ELR (cell line): ENCODE data around the gene CTBP1.

ENCODE experiments used
- DNase-seq: peaks from one replicate; pipeline ENCODE4 v3.0.0-alpha.2; 2015; ENCODE audit warnings: low read depth

The CTBP1 gene

DNA sequence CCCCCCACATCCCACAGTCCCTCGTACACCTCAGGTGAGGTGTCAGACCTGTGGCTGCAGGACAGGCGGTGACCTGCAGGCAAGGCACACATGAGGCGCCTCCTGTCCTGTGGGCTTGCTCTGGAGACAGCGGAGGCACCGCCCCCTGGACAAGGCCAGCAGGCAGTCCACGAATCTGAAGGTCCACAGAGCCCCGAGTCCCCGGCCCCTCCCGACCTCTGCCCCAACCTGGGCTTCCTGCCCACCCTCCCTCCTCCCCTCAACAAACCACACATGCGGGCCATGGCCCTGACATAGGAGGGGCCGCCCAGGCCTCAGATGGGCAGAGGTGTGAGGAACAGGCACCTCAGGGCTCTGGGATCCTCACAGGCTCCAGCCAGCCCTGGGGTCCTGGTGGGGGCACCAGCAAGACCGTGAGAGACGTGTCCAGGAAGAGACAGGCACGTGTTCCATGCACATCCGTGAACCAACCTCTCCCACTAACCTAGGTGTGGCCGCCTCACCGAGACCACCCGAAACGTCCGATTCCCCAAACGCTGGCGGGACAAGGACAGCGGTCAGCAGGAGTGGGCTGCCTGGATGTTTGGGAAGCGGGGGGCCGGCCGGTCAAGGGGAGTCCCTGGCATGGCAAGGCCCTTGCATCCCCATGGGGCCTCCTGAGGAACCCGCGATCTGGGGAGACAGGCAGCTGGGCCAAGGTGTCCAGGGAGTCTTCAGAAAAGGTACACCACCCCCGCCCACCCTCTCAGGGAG is 25.8 kb downstream of the CTBP1 start:
- no peak for DNase-seq

DNA sequence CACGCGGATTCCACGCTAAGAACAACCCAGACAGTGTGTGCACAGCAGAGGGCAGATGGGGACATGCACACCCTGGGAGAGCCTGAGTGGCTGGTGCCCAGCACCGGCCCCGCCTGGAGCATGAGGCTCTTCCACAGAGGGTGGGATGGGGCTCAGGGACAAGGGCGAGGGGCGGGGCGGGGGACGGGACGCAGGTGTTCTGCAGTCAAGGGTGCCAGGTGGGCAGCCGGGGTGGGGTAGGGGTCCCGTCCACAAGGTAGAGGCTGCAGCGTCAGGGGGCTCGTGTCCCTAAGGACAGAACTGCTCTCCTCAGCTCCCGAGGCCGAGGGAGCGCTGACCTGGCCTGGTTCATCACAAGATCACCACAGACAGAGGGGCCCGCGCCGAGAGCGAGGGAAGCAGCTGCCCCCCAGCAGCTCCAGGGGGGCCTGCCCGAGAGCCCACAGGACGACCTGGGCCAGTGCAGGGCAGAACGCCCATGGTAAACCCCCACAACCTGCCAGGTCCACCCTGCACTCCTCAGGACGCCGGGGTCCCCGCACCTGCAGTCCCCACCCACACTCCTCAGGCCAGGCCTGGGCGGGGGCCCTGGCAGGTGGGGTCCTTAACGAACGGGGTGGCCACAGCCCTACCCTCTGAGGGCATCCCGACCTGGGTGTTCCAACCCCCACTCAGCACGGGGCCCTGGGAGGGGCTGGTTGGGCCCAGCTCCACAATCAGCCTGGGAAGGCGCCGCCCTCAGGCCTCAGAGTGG is 26.7 kb downstream of the CTBP1 start:
- DNase-seq = no peak

DNA sequence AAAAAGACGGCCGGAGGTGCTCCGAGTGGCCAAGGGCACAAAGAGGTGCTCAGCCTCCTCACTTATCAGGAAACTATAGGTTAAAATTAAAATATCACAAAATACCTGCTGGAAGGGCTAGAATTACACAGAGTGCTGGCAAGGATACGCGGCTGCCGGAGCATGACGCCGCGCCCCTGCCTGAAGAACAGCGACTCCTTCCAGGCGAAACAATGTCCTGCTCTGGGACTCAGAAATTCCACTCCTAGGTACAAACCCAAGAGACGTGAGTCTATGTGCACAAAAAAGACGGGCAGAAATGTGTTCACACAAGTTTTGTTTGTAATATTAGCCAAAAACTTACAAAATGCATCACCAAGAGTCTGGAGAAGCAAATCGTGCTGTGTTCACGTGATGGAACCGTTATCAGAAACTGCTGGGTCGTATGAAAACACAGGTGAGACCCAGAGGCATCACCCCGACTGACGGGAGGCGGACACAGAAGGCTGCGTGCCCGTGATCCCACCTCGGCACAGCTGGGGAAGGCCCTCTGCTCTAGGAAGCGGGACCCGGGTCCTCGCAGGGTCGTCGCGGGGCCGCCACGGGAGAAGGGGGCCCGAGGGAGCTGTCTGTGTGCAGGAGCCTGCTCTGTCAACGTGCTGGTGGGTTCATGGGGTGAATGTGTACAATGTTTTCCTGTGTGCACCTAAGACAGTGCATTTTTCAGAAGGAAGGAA is 27.6 kb downstream of the CTBP1 start:
- DNase-seq = no peak

DNA sequence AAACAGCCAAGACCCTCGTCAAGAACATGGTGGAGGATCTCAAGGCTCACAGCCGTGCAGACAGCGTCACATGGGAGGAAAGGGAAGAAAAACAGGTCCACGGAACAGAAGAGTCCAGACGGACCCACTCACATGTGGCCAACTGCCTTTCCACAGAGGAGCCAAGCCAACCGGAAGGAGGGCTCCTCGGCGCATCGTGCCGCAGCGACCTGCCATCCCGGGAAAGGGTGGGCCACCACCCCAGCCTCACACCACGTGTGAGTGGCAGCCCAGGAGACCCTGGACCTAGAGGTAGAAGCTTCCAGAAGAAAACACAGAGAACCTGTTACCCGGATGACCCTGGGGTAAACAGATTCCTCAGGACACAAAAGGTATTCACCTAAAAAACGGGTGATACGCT is 28.4 kb downstream of the CTBP1 start:
- DNase-seq = no peak

DNA sequence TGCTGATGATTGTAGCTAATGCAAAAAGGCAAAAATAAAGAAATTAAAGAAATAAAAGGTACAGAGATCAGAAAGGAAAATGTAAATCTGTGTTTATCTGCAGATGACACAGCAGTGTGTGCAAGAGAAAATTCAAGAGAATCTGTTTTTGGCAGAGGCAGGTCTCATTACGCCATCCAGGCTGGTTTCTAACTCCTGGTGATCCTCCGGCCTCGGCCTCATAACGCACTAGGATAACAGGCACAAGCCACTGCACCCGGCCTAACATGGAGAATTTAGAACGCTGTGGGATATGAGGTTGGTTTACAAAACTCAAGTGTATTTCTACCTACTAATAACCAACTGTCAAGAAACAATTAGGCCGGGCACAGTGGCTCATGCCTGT is 29.4 kb downstream of the CTBP1 start:
- no peak for DNase-seq

DNA sequence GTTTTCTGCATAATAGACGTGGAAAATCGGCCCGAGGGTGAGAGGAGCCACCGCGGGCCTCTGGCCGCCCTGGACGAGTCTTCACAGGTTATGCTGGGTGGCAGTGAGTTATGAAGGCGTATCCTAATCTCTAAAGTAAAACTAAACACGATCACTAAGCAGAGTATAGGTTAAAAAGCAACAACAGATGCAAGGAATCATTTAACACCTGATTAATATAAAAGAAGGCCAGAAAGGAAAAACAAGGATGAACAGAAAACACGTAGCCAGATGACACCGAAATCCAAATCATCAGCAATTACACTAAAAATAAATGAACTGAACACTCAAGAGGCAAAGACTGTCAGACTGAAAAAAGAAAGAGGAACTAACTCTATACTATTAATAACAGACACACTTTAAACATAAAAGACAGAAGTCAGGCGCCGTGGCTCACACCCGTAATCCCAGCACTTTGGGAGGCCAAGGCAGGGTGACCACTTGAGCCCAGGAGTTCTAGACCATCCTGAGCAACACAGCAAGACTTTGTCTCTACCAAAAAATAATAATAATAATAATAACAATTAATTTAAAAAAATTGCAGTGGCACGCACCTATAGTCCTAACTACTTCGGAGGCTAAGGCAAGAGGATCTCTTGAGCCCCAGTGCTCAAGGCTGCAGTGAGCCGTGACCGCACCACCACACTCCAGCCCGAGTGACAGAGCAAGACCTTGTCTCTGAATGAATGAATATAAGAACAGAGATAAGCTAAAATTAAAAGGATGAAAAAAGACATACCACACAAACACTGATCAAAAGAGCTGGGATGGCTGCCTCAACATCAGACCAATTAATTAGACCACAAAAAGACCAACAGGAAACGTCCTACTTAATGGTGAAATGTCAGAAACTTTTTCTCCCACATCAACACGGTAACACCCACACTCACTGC is 30.0 kb downstream of the CTBP1 start:
- DNase-seq = no peak

DNA sequence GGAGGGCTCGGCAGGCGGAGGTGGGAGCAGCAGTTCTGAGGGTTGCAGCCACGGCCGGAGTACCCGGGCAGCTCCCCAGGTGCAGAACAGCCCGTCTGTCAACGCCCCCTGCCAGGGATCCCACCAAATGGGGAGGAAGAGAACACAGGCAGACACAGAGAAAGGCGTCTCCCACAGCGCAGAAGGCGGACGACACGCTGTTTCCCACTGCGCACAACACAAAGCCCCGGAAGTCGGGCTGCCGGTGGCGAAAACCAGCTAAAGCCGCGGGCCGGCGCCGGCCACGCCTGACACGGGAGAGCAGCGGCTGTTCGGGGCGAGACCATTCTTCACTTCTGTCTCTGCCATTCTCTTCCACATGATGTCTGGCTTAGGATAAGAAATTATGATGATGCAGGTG is 31.6 kb downstream of the CTBP1 start:
- no peak for DNase-seq

DNA sequence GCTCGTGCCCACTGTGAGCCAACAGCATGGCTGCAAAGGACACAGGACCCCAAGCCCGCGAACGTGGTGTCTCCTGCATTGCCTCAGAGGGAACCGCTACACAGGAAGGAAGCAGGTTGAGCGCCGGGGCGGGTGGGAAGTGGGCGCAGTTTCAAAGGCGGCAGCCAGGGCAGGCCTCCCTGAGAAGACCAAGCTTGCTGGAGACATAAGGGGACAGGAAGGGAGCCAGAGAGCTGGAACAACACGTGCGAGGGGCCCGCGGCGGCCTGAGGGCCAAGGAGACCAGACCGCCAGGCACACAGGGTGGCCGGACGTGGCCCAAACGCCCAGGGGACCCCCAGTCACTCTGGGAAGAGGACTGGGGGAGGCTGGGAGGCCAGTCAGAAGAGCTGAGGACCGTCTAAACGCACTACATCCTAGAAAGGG is 32.0 kb downstream of the CTBP1 start:
- no peak for DNase-seq

DNA sequence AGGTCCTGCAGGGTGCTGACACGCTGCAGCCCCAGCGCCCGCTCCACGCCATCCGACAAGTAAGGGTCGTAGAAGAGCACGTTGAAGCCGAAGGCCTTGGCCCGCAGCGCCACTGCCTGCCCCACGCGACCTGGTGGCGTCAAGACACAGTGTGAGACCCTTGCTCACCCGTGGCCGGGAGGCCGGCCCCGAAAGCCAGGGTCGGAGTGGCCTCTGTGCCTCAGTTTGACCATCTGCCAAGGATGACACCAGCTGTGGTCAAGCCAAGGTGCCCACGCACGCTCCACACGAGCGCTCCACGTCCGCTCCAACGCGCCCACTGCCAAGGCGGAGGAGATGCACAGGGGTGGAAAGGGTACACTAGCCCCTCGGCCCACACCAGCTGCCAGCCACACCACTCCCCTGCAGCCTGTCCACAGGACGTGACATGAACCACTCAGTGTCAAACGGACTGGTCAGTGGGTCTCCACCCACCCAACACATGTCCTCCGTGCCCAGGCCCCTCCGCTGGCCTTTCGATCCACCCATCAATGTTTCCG is 32.8 kb downstream of the CTBP1 start:
- DNase-seq = no peak

DNA sequence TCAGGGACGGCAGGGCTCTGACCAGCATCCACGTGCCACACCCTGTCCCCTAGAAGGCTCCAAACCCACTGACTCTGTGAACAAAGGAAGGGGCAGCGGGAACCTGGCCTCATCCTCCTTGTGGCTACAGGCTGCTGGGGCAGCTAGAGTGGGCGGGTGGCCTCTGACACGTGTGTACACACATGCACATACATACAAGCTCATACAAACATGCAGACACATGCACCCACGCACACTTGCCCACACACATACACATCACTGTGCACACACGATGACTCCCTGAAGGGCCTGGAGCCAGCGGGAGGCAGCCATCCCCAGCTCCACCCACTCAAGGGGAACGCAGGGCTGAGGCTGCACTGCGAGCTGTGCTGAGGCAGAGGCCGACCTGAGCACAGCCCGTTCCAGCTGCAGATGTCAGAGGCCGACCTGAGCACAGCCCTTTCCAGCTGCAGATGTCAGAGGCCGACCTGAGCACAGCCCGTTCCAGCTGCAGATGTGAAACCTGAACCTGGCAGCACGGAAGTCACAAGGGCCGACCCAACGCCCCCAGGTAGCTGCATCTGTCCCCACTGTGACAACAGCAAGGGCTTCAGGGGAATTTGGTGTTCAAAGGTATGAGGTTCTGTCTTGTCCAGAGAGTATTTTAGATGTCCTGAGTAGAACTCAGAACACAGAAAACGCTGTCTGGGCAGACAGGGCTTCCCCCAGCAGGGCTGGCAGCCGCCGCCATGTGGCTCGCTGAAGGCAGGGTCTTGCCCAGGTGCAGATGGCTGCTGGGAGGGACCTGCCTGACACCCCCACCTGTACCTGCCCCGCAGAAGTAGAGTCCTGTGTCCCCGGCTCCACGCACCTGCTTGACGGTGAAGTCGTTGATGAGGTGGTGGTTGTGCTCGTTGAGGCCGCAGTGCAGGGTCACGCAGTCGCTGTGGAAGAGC is 33.5 kb downstream of the CTBP1 start:
- DNase-seq = no peak

DNA sequence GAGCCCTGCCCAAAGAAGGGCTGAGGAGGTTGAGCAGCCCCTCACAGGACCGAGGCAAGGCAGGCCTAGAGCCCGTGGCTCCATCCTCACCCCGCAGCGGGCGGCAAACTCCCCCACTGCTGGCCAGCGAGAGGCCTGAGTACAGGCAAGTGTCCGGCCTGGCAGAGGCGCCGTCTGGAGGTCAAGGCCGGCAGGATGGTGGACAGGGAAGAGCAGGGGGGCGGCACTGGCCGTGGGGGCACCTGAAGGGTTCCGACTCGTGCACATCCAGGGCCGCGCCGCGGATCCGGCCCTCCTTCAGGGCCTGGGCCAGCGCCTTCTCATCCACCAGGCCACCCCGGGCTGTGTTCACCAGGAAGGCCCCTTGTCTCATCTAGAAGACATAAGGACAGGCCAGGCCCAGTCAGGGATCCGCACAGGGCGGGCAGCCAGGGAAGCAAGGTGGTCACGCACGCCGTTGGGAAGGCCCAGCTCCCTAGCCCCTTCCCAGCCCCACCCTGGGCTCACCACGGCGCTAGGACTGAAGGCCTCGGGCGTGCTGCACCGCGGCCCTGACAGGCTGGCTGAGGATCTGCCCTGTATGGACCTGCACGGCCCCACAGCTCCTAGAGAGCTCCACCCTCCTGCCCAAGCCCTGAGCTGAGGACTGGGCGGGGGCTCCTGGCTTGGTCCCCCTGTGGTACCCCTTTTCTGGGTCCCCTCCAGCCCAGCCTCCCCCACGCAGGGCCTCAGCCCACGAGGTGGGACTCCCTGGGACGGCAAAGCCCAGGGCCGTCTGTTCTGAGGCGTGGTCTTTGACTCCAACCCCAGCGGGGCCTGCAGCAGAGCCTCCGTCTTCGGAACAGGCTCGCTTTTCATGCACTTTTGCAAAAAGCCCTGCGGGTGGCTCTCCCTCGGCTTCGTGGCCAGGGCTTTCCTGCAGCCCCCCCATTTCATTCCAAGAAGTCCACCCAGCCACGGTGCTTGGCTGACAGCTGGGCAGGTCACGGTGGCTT is 34.5 kb downstream of the CTBP1 start:
- no peak for DNase-seq

DNA sequence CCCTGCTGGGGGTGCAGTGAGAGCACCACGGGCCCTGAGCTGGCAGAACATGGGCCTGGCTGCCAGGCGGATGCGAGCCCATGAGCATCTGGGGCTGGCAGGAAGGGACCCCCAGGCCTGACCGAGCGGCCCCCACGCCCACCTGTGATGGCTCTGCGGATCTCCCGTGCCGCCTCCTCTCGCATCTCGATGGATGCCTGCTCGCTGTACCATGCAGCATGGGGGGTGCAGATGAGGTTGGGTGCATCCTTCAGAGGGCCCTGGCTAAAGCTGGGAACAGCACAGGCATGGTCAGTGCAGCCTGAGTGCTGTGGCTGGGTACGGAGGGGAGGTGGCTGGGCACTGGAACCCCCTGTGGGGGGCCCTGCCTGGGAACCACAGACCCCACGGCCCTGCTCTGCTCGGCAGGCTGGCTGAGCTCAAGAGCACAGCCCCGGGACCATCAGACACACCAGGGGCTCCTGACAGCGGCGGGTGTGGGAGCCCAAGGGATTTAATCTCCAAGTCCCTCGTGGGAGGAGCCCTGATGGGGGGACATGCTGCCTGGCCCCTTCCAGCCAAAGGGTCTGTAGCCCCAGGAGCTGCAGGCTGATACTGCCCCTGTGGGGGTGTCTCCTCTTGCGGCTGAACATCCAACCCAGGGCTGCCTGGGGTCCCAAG is 35.5 kb downstream of the CTBP1 start:
- DNase-seq = no peak

DNA sequence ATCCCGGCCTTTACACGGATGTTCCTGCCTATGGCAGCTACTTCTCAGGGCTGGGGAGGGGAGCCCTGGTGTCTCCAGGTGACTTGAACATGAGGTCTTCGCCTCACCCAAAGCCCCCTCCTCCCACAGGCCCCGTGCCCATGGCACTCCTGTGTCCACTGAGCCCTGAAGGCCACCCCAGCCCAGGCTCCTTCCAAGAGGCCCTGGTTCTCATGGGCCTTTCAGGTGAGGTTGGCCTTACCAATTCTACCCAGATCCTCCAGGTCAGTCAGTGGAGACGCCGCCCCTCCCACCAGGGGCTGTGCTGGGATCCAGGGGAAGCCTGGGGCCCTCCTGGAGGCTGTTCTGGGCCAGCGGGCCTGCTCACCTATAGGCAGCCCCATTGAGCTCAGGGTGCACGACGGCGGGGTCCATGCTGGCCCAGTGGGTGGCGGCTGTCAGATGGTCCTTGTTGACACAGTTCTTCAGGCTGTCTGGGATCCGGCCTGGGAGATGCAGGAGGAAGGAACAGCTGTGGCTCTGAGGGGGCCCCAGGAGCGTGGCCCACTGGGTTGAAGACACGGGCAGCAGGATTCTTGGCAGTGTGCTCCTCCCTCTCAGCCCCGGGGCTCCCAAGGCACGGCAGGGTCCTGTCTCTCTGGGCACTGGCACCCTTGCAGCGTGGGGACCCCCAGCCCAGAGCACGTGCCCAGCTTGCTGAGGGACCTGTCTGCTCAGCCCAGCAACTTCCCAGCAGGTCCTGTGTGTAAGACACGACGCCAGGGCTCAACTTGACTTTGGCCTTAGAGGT is 36.2 kb downstream of the CTBP1 start:
- no peak for DNase-seq

DNA sequence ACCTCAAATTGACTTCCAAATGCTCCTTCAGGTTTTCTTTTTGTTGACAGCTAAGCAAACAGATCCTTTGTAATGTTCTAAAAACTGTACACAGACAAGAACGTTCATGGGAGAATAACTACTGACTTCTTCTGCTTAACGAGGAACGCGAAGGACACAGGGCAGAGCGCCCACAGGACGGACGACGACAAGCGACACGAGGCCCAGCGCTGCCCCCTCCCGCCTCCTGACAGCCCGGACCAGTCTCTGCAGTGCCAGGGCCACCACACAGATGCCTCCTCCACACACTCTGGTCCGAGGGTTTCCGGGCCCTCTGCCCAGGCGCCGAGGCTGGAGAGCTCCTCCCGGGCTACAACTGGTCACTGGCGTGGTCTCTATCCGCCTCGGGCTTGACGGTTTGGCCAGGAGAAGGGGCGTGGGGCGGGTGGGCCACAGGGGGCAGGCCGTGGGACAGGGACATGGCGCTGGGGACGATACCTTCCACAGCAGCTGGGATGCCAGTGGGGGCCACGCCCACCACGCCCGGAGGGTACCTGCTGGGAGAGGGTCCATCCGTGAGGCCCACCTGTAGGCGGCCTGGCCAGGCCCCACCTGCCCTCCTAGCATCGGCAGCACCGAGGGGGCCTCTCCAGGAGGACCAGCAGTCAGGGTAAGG is 36.9 kb downstream of the CTBP1 start:
- no peak for DNase-seq

DNA sequence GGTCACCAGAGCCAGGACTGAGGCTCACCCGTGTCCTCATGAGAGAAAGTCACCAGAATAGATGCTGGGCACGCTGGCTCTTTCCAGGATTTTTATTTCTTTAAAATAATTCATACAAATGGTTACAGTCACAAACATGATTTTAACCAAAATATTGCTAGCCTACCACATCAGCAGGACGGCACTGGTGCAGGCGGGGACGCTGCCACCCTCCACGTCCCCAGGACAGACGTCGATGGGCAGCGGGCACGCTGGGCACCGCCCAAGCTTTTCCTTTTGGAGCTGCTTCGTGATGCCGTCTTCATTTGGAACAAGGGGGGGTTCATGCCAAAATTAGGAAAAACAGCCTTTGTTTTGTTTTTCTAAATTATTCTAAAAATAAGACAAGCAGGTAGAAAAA is 37.6 kb downstream of the CTBP1 start:
- DNase-seq = no peak

DNA sequence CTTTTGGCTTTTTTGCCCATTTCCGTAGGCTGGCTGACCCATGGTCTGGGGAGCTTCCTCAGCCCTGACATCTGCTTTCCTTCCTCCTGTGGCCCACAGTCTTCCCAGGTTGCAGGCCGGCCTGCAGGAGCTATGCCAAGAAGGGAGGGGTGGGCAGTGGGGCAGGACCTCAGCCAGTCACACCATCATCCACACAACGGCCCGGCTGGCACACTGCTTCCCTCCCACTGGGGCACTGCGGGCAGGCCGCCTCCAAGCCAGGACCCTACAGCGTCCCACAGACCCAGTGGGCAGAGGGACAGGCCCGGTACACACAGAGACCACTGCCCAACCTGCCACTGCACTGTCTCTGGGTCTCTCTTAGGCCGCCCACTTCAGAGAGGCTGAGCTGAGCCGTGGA is 38.0 kb downstream of the CTBP1 start:
- no peak for DNase-seq

DNA sequence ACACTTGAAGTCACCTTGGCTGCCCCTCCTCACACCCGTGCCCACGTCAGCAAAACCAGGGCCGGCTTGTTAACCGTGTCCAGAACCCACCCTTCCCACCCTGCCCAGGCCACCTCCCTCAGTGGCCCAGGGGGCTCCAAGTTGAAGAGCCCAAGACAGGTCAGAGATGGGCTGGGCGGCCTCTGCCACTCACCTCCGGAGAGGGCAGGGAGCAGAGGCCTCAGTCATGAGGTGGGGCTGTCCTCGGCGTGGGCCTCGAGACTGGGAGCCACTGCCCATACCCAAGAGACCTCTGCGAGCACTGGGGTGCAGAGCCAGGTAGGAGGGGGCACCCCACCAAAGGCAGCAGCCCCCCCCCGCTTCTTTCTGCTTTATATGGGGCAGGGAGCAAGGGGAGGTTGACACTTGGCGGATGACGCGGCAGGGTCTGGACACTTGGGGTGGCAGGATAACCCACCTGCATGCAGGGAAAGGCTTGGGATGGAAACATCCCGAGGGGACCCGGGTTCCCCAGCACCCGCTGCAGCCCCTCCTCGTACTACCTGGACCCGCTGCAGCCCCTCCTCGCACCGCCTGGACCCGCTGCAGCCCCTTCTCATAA is 38.6 kb downstream of the CTBP1 start:
- DNase-seq = no peak
